Measurements from ENCODE around the gene SMG6. TPM values are rescaled to one million over a fixed set of nuclear protein-coding genes. Genes with fewer than 3 reads are reported as not detected.

The SMG6 gene
- total and polyA plus RNA-seq, 2 of the 13 experiments (the other 11 are each of a cell fraction or from before 2014, with no cell fraction given): 4.6 to 14.6 TPM

DNA sequence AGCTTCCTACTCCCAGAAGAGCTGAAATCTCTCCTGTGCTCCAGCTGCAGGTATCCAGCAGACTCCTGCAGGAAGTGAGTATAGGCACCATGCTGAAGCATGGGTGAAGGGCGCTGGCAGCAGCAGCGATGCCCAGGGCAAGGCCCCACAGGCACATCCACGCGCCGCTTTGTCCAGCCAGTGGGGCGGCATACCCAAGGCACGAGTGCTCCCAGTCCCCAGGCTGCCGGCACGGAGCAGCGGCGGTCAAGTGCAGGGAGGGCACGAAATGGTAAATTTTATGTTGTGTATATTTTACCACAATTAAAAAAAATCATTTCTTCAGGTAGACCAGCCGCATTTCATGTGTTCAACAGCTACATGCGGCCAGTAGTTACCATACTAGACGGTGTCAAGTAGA, 175.6 kb downstream of the SMG6 start (continued):
- TF ChIP-seq, protein P1, sequence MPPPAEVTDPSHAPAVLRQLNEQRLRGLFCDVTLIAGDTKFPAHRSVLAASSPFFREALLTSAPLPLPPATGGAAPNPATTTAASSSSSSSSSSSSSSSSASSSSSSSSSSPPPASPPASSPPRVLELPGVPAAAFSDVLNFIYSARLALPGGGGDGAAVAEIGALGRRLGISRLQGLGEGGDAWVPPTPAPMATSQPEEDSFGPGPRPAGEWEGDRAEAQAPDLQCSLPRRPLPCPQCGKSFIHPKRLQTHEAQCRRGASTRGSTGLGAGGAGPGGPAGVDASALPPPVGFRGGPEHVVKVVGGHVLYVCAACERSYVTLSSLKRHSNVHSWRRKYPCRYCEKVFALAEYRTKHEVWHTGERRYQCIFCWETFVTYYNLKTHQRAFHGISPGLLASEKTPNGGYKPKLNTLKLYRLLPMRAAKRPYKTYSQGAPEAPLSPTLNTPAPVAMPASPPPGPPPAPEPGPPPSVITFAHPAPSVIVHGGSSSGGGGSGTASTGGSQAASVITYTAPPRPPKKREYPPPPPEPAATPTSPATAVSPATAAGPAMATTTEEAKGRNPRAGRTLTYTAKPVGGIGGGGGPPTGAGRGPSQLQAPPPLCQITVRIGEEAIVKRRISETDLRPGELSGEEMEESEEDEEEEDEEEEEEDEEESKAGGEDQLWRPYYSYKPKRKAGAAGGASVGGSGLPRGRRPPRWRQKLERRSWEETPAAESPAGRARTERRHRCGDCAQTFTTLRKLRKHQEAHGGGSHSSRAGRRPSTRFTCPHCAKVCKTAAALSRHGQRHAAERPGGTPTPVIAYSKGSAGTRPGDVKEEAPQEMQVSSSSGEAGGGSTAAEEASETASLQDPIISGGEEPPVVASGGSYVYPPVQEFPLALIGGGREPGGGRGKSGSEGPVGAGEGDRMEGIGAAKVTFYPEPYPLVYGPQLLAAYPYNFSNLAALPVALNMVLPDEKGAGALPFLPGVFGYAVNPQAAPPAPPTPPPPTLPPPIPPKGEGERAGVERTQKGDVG (CRISPR knock-in tag; IDR thresholded peaks at IDR 0.05; ENCODE audit: borderline replicate concordance): no peak
- TF ChIP-seq RBFOX2 (IDR thresholded peaks at IDR 0.05; ENCODE audit: low read depth, low read length) (no peak), MXD4 (CRISPR knock-in tag; IDR thresholded peaks at IDR 0.05) (no peak), SCMH1 (CRISPR knock-in tag; IDR thresholded peaks at IDR 0.05; ENCODE audit: borderline replicate concordance) (no peak), NPAS2 (CRISPR knock-in tag; IDR thresholded peaks at IDR 0.05; ENCODE audit: borderline replicate concordance) (no peak), ZNF230 (CRISPR knock-in tag; IDR thresholded peaks at IDR 0.05) (no peak), TARDBP (CRISPR knock-in tag; IDR thresholded peaks at IDR 0.05) (no peak), DNMT3B (CRISPR knock-in tag; conservative IDR thresholded peaks at IDR 0.05) (no peak)
- TF ChIP-seq, protein P2, sequence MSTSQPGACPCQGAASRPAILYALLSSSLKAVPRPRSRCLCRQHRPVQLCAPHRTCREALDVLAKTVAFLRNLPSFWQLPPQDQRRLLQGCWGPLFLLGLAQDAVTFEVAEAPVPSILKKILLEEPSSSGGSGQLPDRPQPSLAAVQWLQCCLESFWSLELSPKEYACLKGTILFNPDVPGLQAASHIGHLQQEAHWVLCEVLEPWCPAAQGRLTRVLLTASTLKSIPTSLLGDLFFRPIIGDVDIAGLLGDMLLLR (CRISPR knock-in tag; IDR thresholded peaks at IDR 0.05): no peak

DNA sequence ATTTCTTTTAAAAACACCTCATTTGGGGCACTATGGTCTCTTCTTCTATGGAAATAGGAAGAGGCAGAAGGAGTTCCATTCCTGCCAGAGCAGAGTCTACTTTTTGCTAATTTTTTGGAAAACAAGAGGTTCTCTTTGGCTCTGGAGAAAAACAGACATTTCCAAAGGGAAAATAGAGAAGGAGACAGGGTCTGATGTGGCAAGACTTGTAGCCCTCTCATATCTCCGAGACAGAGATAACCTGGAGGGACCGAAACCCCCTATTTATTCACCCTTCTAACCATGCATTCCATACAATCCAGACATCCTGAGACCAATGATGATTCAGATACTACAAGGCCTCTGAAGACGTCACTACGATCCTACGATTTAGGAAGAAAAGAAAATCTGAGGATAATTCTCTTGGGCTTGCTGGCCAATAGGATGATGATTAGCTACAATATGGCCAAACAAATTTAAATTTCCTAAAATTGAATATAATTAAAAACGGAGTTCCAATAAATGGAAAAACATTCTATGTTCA, 178.5 kb downstream of the SMG6 start:
- POLR2A ChIA-PET: no interaction called here
- Histone ChIP-seq H2AFZ (ENCODE audit: low read length) (no peak overlapping the region), H3K4me1 (ENCODE audit: insufficient read depth, low read length) (peaks cover 16% of the 10 kb centered on the region), H3K4me3 (replicated peaks in 1 of 3; ENCODE audit: insufficient read depth in 1 of 3, low read depth in 2 of 3, low read length in 3 of 3) (no peak overlapping the region), H3K27ac (ENCODE audit: extremely low read length, insufficient read depth, low read length) (no peak overlapping the region), H4K20me1 (ENCODE audit: insufficient read depth, low read length) (no peaks in the 10 kb centered on the region), H3K9me3 (ENCODE audit: low read length) (no peaks in the 10 kb centered on the region), H3K36me3 (replicated peaks in 1 of 2; ENCODE audit: control insufficient read depth in 1 of 2, insufficient read depth in 2 of 2, low read length in 2 of 2) (peaks cover 2 to 14% of the 10 kb centered on the region in 2 experiments; a peak in 2 of 5 replicates), H3K4me2 (ENCODE audit: low read depth, low read length) (no peak overlapping the region), H3K9ac (ENCODE audit: insufficient read depth, low read depth, low read length) (no peak overlapping the region), H3K79me2 (ENCODE audit: insufficient read depth, low read length) (no peaks in the 10 kb centered on the region), H3K27me3 (ENCODE audit: control insufficient read depth in 1 of 2, insufficient read depth in 2 of 2, low read length in 2 of 2) (no peaks in the 10 kb centered on the region)
- no peak for ATAC-seq
- 98% methylated on average over 6 of the region's 6 CpGs for WGBS (ENCODE audit: low lambda C conversion rate)
- BruUV-seq (replicated peaks): no TSS peak
- intact Hi-C loops (cut with micrococcal nuclease; ENCODE audit: unreplicated experiment): no loop called here
- in situ Hi-C loops (cut with HindIII; ENCODE audit: extremely low pct_ligation_motif_present, low pct_unique_long_range_greater_than_20kb): no loop called here
- CTCF ChIA-PET (ENCODE audit: low intra/inter-chr PET ratio, low total read pairs): no interaction called here
- FAIRE-seq: no peak
- DNase-seq (ENCODE audit: low spot score): no peak
- TF ChIP-seq NFIB (CRISPR knock-in tag; IDR thresholded peaks at IDR 0.05; ENCODE audit: borderline replicate concordance): no peak
- TF ChIP-seq, protein P3, sequence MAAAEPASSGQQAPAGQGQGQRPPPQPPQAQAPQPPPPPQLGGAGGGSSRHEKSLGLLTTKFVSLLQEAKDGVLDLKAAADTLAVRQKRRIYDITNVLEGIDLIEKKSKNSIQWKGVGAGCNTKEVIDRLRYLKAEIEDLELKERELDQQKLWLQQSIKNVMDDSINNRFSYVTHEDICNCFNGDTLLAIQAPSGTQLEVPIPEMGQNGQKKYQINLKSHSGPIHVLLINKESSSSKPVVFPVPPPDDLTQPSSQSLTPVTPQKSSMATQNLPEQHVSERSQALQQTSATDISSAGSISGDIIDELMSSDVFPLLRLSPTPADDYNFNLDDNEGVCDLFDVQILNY (CRISPR knock-in tag; conservative IDR thresholded peaks at IDR 0.05): no peak
- TF ChIP-seq ZMYM2 (CRISPR knock-in tag; IDR thresholded peaks at IDR 0.05): no peak
- TF ChIP-seq PHF8 (CRISPR knock-in tag; IDR thresholded peaks at IDR 0.05): no peak
- TF ChIP-seq, protein P4, sequence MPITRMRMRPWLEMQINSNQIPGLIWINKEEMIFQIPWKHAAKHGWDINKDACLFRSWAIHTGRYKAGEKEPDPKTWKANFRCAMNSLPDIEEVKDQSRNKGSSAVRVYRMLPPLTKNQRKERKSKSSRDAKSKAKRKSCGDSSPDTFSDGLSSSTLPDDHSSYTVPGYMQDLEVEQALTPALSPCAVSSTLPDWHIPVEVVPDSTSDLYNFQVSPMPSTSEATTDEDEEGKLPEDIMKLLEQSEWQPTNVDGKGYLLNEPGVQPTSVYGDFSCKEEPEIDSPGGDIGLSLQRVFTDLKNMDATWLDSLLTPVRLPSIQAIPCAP (CRISPR knock-in tag; IDR thresholded peaks at IDR 0.05; ENCODE audit: low read depth): no peak
- no peak for TF ChIP-seq REL (CRISPR knock-in tag; conservative IDR thresholded peaks at IDR 0.05)
- TF ChIP-seq, protein P5, sequence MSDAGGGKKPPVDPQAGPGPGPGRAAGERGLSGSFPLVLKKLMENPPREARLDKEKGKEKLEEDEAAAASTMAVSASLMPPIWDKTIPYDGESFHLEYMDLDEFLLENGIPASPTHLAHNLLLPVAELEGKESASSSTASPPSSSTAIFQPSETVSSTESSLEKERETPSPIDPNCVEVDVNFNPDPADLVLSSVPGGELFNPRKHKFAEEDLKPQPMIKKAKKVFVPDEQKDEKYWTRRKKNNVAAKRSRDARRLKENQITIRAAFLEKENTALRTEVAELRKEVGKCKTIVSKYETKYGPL (CRISPR knock-in tag; IDR thresholded peaks at IDR 0.05): no peak
- TF ChIP-seq ZNF563 (CRISPR knock-in tag; IDR thresholded peaks at IDR 0.05): no peak
- TF ChIP-seq SRSF4 (IDR thresholded peaks at IDR 0.05; ENCODE audit: low read depth, low read length, poor library complexity, severe bottlenecking): no peak

All from HepG2 (cell line).